GM12865 (cell line): ENCODE measurements around the gene AQP12B.
"Not testable (repeated sequence)": the region's sequence is repeated elsewhere in the genome, so short reads cannot be mapped to it uniquely, and the experiment has no call there.

ENCODE experiments used
- DNase-seq: peaks from one replicate; pipeline ENCODE4 v3.0.0; 2010; ENCODE audit warnings: low read depth
- H3K4me3 ChIP-seq: 2 replicates; pipeline ENCODE4 v1.5.1; 2011; ENCODE audit warnings: mild to moderate bottlenecking, low read depth, low read length, control low read depth
- TF ChIP-seq, protein P1 (sequence below): IDR thresholded peaks from 2 replicates; pipeline ENCODE4 v1.5.1; 2011; ENCODE audit warnings: low read length, control low read depth, low read depth, inconsistent platforms; ENCODE audit not compliant: insufficient read depth; ENCODE audit errors: missing control alignments

Gene AQP12B

GRCh38 chr2:240674461-240675184, 8.1 kb downstream of the AQP12B start:
- not testable (repeated sequence) for DNase-seq, H3K4me3 ChIP-seq

GRCh38 chr2:240672701-240673190, 9.9 kb downstream of the AQP12B start:
- TF ChIP-seq, protein P1, sequence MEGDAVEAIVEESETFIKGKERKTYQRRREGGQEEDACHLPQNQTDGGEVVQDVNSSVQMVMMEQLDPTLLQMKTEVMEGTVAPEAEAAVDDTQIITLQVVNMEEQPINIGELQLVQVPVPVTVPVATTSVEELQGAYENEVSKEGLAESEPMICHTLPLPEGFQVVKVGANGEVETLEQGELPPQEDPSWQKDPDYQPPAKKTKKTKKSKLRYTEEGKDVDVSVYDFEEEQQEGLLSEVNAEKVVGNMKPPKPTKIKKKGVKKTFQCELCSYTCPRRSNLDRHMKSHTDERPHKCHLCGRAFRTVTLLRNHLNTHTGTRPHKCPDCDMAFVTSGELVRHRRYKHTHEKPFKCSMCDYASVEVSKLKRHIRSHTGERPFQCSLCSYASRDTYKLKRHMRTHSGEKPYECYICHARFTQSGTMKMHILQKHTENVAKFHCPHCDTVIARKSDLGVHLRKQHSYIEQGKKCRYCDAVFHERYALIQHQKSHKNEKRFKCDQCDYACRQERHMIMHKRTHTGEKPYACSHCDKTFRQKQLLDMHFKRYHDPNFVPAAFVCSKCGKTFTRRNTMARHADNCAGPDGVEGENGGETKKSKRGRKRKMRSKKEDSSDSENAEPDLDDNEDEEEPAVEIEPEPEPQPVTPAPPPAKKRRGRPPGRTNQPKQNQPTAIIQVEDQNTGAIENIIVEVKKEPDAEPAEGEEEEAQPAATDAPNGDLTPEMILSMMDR = no peak
- no peak overlapping the region for H3K4me3 ChIP-seq
- DNase-seq = no peak

GRCh38 chr2:240672076-240672700, 10.5 kb downstream of the AQP12B start:
- no peak for DNase-seq
- TF ChIP-seq, protein P1 = no peak
- H3K4me3 ChIP-seq = no peak overlapping the region

DNA sequence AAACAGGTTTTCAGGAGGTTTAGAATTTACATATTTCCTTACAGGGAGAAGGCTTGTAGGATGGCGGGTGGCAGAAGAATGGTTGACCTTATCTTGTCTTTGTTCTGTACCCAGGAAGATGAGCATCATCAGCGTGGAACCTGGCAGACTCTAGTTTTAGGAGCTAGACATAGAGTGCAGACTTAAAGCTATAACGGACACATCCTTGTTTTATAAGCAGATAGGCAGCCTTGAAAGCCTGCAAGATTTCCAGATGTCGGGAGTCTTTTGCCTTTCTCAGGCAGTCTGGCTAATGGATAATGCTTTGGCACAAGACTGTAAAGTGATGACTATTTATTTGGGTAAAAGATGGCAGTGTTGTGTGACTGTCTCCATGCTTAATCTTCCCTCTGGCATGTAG, 11.7 kb downstream of the AQP12B start:
- no peak for DNase-seq
- TF ChIP-seq, protein P1 = no peak
- H3K4me3 ChIP-seq = no peak overlapping the region

DNA sequence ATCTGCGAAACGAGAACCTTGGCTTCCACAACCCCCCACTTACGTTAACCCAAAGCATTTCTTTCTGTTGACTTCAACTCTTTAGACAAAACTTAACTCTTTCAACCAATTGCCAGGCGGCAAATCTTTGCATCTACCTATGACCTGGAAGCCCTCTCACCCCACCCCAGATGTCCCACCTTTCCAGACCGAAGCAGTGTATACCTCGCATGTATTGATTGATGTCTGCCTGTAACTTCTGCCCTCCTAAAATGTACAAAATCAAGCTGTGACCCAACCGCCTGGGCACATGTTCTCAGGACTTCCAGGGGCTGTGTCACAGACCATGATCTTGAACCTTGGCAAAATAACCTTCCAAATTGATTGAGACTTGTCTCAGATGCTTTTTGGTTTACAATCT, 12.3 kb downstream of the AQP12B start:
- DNase-seq = no peak
- H3K4me3 ChIP-seq = no peak overlapping the region
- TF ChIP-seq, protein P1 = no peak

GRCh38 chr2:240664622-240665021, 18.1 kb downstream of the AQP12B start:
- no peak overlapping the region for H3K4me3 ChIP-seq
- TF ChIP-seq, protein P1 = no peak
- DNase-seq = no peak

GRCh38 chr2:240663546-240664190, 19.0 kb downstream of the AQP12B start:
- DNase-seq = no peak
- TF ChIP-seq, protein P1 = no peak
- H3K4me3 ChIP-seq = no peak overlapping the region
